ENCODE data around the gene IBTK. TPM values are rescaled to one million over a fixed set of nuclear protein-coding genes. Genes with fewer than 3 reads are reported as not detected.
A peak's percentile ranks its signal among the peaks of the same experiment; 100 is the strongest.
"Not testable (repeated sequence)": the region's sequence is repeated elsewhere in the genome, so short reads cannot be mapped to it uniquely, and the experiment has no call there.

IBTK gene
- total and polyA plus RNA-seq, 5 experiments from 2014 or later: 14.9 to 29.0 (median 19.7) TPM

DNA sequence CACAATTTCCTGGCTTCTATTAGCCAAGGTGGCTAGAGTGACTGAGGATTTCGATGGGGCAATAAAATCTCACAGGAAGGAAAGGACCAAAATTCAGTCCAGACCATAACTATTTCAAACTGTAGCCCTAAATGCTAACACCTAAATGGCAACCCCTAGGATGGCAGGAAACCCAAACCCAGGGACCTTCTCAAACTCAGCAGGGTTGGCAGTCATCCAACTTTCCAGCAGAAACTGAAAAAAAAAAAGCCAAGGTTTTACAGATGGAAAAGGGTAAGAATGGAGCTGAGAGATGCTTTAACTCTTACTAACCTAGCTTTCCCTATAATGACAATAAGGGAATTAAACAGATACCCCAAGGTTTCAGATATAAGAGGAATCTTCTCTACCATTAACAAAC, 10.5 kb downstream of the IBTK start:
- Mint-ChIP-seq H3K36me3 (peaks cover 0 to 65% (median 17%) of the 10 kb centered on the region in 3 donors), H3K9me3 (peaks cover 0 to 2% (median 0%) of the 10 kb centered on the region in 9 donors), H3K27ac (no peak overlapping the region), H3K27me3 (no peaks in the 10 kb centered on the region), H3K4me3 (no peak overlapping the region), H3K4me1 (peaks cover 5 to 25% (median 17%) of the 10 kb centered on the region in 4 donors)
- POLR2A ChIA-PET: no interaction called here
- no peak for DNase-seq
- ATAC-seq: no peak

- peaks cover 4 to 9% (median 7%) of the 10 kb centered on the region in 4 donors for H3K4me1 Mint-ChIP-seq
- DNase-seq: no peak
- H3K4me3 Mint-ChIP-seq: no peak overlapping the region
Observed at GRCh38 chr6:82227770-82228169, 19.8 kb downstream of the IBTK start.

DNA sequence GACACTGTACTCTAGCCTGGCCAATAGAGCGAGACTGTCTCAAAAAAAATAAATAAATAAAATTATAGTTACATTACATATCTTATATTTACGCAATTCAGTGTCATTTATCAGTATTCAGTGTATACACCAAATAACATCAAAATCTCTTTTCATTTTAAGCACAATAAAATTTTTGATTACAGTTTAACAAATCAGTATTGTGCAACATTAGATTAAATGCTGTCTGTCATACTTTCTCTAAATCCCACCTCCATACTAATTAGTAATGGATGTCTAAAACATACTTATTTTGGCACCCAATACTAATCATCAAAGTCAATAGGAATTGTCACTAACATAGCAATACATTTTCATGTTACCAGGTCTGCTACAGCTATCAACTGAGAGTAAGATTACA, 27.4 kb downstream of the IBTK start:
- no peak overlapping the region for H3K4me3 Mint-ChIP-seq
- no peak overlapping the region for H3K27ac Mint-ChIP-seq
- no peak for DNase-seq
- no peaks in the 10 kb centered on the region for H3K9me3 Mint-ChIP-seq
- POLR2A ChIA-PET: no interaction called here
- H3K4me1 Mint-ChIP-seq: peaks cover 0 to 5% (median 3%) of the 10 kb centered on the region in 4 donors
- H3K36me3 Mint-ChIP-seq: peaks cover 11 to 78% (median 32%) of the 10 kb centered on the region in 3 donors
- no peaks in the 10 kb centered on the region for H3K27me3 Mint-ChIP-seq
- ATAC-seq: no peak

More at GRCh38 chr6:82227770-82228169, 19.8 kb downstream of the IBTK start:
- Mint-ChIP-seq H3K36me3 (peaks cover 0 to 83% (median 36%) of the 10 kb centered on the region in 3 donors), H3K27ac (no peak overlapping the region), H3K9me3 (no peaks in the 10 kb centered on the region), H3K27me3 (no peaks in the 10 kb centered on the region)
- no peak for ATAC-seq
- POLR2A ChIA-PET: no interaction called here

GRCh38 chr6:82217018-82217586, 30.4 kb downstream of the IBTK start:
- ATAC-seq (no peak), DNase-seq (no peak)
- Mint-ChIP-seq H3K9me3 (no peaks in the 10 kb centered on the region), H3K4me3 (no peak overlapping the region), H3K4me1 (peaks cover 0 to 6% (median 4%) of the 10 kb centered on the region in 4 donors), H3K36me3 (peaks cover 21 to 85% (median 34%) of the 10 kb centered on the region in 3 donors), H3K27ac (peak overlapping the region in 1 of 10 donors; percentile 7), H3K27me3 (no peaks in the 10 kb centered on the region)
- POLR2A ChIA-PET: no interaction called here

DNA sequence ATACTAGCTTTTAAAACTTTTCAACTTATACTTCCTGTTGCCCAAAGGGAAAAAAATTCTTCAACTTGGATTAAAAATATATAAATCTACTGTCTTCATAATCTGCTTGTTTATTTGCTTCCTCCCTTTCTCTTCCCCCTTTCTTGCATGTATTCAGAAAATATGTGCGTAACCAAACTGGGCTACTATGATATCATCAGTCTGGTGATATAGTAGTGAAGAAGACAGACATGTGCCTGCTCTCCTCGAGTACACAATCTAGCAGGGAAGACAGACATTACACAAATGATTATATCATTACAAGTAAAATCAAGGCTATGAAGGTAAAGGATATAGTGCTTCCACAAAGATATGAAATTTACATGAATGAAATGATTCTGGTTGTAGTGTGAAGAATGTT, 31.0 kb downstream of the IBTK start:
- Mint-ChIP-seq H3K36me3 (peaks cover 21 to 85% (median 34%) of the 10 kb centered on the region in 3 donors), H3K4me3 (no peak overlapping the region), H3K27me3 (no peaks in the 10 kb centered on the region), H3K9me3 (no peaks in the 10 kb centered on the region), H3K27ac (peak overlapping the region in 1 of 10 donors; percentile 7), H3K4me1 (peaks cover 0 to 6% (median 4%) of the 10 kb centered on the region in 4 donors)
- POLR2A ChIA-PET: no interaction called here
- ATAC-seq: no peak
- no peak for DNase-seq

GRCh38 chr6:82211326-82211725, 36.2 kb downstream of the IBTK start:
- DNase-seq (no peak), ATAC-seq (no peak)
- H3K4me1 Mint-ChIP-seq: peaks cover 0 to 5% (median 1%) of the 10 kb centered on the region in 4 donors
- no peaks in the 10 kb centered on the region for H3K9me3 Mint-ChIP-seq
- peaks cover 18 to 88% (median 41%) of the 10 kb centered on the region in 3 donors for H3K36me3 Mint-ChIP-seq
- no peaks in the 10 kb centered on the region for H3K27me3 Mint-ChIP-seq
- POLR2A ChIA-PET: no interaction called here
- no peak overlapping the region for H3K4me3 Mint-ChIP-seq
- H3K27ac Mint-ChIP-seq: no peak overlapping the region

DNA sequence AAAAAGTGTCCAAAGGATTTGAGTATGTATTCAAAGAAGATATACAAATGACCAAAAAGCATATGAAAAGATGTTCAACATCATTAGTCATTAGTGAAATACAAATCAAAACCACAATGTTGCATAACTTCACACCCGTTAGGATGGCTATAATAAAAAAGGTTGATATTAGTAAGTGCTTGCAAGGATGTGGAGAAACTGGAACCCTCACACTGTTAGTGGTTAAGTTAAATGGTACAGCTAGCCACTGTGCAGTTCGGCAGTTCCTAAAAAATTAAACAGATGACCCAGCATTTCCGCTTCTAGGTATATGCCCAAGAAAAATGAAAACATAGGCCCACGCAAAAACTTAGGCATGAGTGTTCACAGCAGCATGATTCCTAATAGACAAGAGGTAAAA, 38.6 kb downstream of the IBTK start:
- H3K27ac Mint-ChIP-seq: no peak overlapping the region
- ATAC-seq (no peak), DNase-seq (no peak)
- H3K36me3 Mint-ChIP-seq: peaks cover 13 to 85% (median 36%) of the 10 kb centered on the region in 3 donors
- no peak overlapping the region for H3K4me3 Mint-ChIP-seq
- peaks cover 0 to 8% (median 1%) of the 10 kb centered on the region in 4 donors for H3K4me1 Mint-ChIP-seq
- H3K27me3 Mint-ChIP-seq: no peaks in the 10 kb centered on the region
- no peaks in the 10 kb centered on the region for H3K9me3 Mint-ChIP-seq
- POLR2A ChIA-PET: no interaction called here

DNA sequence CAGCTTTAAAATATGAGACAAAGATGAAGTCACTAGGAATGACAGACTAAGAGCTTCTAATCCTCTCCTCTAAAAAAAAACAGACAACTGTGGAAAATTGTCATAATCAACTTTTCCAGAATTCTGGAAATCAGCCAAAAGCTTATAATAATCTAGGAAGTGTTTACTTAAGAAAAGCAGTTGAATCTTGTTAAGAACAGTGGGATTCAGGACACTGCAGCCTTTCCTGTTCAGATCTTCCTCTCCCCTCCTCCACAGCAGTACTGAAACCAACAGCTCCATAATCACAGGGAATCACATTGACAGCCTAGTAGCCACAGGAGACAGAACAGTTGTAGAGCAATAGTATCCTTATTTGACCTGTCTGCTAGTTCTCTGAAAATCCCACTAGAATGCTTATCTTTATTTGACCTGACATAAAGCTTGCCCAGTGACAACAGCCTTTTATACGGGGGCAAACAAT, 41.6 kb downstream of the IBTK start:
- Mint-ChIP-seq H3K27ac (peak overlapping the region in 1 of 10 donors; percentile 68), H3K36me3 (peaks cover 8 to 82% (median 35%) of the 10 kb centered on the region in 3 donors), H3K9me3 (no peaks in the 10 kb centered on the region), H3K27me3 (no peaks in the 10 kb centered on the region), H3K4me1 (peaks cover 0 to 6% (median 0%) of the 10 kb centered on the region in 4 donors), H3K4me3 (no peak overlapping the region)
- ATAC-seq (no peak), DNase-seq (no peak)
- POLR2A ChIA-PET: no interaction called here

DNA sequence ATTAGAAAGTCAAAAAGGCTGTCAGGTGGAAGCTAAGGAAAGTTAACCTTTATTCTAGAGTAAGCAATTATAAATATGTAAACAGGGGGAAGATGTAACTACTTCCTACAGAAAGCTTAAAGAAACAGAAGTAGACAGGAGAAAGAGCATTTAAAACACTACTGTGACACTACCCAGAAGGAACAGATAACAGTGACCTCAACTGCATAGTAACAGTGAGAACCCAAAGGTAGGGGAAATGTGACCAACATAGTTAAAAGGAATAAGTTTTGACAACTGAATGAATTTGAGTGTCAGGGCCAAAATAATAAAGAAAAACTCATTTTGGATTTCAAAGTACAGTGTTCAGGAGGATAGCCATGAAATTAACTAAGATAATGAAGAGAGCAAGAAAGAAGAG, 43.5 kb downstream of the IBTK start:
- no peaks in the 10 kb centered on the region for H3K9me3 Mint-ChIP-seq
- peak overlapping the region in 2 of 10 donors; percentile 7 to 18 for H3K27ac Mint-ChIP-seq
- H3K4me1 Mint-ChIP-seq: peaks cover 0 to 6% (median 0%) of the 10 kb centered on the region in 4 donors
- DNase-seq: no peak
- no peaks in the 10 kb centered on the region for H3K27me3 Mint-ChIP-seq
- no peak overlapping the region for H3K4me3 Mint-ChIP-seq
- ATAC-seq: no peak
- POLR2A ChIA-PET: no interaction called here
- H3K36me3 Mint-ChIP-seq: peaks cover 8 to 85% (median 36%) of the 10 kb centered on the region in 3 donors

- H3K27me3 Mint-ChIP-seq: no peaks in the 10 kb centered on the region
- no peaks in the 10 kb centered on the region for H3K4me1 Mint-ChIP-seq
- H3K27ac Mint-ChIP-seq: no peak overlapping the region
- POLR2A ChIA-PET: no interaction called here
- ATAC-seq: no peak
- H3K36me3 Mint-ChIP-seq: peaks cover 0 to 87% (median 31%) of the 10 kb centered on the region in 3 donors
- H3K9me3 Mint-ChIP-seq: no peaks in the 10 kb centered on the region
- no peak overlapping the region for H3K4me3 Mint-ChIP-seq
- no peak for DNase-seq
Observed at GRCh38 chr6:82197784-82198183, 49.8 kb downstream of the IBTK start.

- H3K4me1 Mint-ChIP-seq, H3K27me3 Mint-ChIP-seq, POLR2A ChIA-PET, H3K27ac Mint-ChIP-seq, DNase-seq, H3K9me3 Mint-ChIP-seq, ATAC-seq, H3K4me3 Mint-ChIP-seq: not testable (repeated sequence)
- peaks cover 0 to 87% (median 35%) of the 10 kb centered on the region in 3 donors for H3K36me3 Mint-ChIP-seq
Observed at GRCh38 chr6:82197245-82197644, 50.3 kb downstream of the IBTK start.

- Mint-ChIP-seq H3K4me1 (no peaks in the 10 kb centered on the region), H3K27ac (no peak overlapping the region), H3K27me3 (no peaks in the 10 kb centered on the region), H3K4me3 (no peak overlapping the region), H3K36me3 (peaks cover 0 to 87% (median 34%) of the 10 kb centered on the region in 3 donors), H3K9me3 (no peaks in the 10 kb centered on the region)
- ATAC-seq (no peak), DNase-seq (no peak)
- POLR2A ChIA-PET: no interaction called here
Observed at GRCh38 chr6:82196161-82196560, 51.4 kb downstream of the IBTK start.

GRCh38 chr6:82195619-82196018, 51.9 kb downstream of the IBTK start:
- H3K36me3 Mint-ChIP-seq: peaks cover 0 to 85% (median 34%) of the 10 kb centered on the region in 3 donors
- ATAC-seq: no peak
- POLR2A ChIA-PET: no interaction called here

More at GRCh38 chr6:82195619-82196018, 51.9 kb downstream of the IBTK start:
- Mint-ChIP-seq H3K9me3 (no peaks in the 10 kb centered on the region), H3K27ac (no peak overlapping the region), H3K27me3 (no peaks in the 10 kb centered on the region), H3K4me3 (no peak overlapping the region), H3K4me1 (no peaks in the 10 kb centered on the region)
- no peak for DNase-seq
